Suprapubic skin (tissue), 3 donors: ENCODE results near the gene RSF1.

Experiments
- EP300 ChIP-seq: sonication (generic); formaldehyde crosslinking; IDR thresholded peaks from one replicate; pipeline ENCODE4 v1.6.1; 2017; ENCODE audit warnings: antibody characterized with exemption
- POLR2A ChIP-seq, 2 donors: fragments of 450-650 bp; IDR thresholded peaks; one replicate each; pipeline ENCODE4 v1.6.1; 2017; ENCODE audit warnings: antibody characterized with exemption in 2 of 2, mild to moderate bottlenecking in 2 of 2, moderate library complexity in 2 of 2
- TF ChIP-seq, protein P1 (sequence below), 2 donors: fragments of 200-600 bp in 1 of 2; fragments of 450-650 bp in 1 of 2; sonication (generic) in 1 of 2; IDR thresholded peaks; one replicate each; pipeline ENCODE4 v1.5.1; 2016 to 2019; ENCODE audit warnings: antibody characterized with exemption in 2 of 2, mild to moderate bottlenecking in 1 of 2, moderate library complexity in 1 of 2

DNA sequence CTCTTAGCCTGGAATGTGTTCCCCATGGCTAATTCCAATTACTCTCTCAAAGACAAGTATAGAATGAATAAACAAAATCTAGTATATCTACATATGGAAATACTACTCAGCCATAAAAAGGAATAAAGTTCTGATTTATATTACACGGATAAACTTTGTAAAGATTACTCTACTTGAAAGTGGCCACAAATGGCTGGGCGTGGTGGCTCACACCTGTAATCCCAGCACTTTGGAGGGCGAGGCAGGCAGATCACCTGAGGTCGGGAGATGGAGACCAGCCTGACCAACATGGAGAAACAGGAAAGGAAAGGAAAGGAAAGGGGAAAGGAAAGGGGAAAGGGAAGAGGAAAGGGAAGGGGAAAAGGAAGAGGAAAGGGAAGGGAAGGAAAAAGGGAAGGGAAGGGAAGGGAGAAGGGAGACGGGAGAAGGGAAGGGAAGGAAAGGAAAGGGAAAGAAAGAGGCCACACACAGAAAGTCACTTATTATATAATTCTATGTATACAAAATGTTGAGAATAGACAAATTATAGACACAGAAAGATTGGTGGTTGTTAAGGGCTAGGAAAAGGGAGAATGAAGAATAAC, 92.2 kb downstream of the RSF1 start:
- TF ChIP-seq, protein P1, sequence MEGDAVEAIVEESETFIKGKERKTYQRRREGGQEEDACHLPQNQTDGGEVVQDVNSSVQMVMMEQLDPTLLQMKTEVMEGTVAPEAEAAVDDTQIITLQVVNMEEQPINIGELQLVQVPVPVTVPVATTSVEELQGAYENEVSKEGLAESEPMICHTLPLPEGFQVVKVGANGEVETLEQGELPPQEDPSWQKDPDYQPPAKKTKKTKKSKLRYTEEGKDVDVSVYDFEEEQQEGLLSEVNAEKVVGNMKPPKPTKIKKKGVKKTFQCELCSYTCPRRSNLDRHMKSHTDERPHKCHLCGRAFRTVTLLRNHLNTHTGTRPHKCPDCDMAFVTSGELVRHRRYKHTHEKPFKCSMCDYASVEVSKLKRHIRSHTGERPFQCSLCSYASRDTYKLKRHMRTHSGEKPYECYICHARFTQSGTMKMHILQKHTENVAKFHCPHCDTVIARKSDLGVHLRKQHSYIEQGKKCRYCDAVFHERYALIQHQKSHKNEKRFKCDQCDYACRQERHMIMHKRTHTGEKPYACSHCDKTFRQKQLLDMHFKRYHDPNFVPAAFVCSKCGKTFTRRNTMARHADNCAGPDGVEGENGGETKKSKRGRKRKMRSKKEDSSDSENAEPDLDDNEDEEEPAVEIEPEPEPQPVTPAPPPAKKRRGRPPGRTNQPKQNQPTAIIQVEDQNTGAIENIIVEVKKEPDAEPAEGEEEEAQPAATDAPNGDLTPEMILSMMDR (IDR thresholded peaks at IDR 0.05), result no peak
- TF ChIP-seq POLR2A (IDR thresholded peaks at IDR 0.05) (no peak), EP300 (no peak)
